Peyer's patch (tissue), 4 donors: ENCODE data around the gene PTGES3L.

Experiments used
- CTCF ChIP-seq, 6 experiments: fragments of 450-650 bp in 4 of 6; fragments of 200-600 bp in 2 of 6; sonication (generic) in 1 of 6; IDR thresholded peaks; one replicate each; pipeline ENCODE4 v1.5.1; 2017 to 2019; ENCODE audit warnings: antibody characterized with exemption in 6 of 6, mild to moderate bottlenecking in 3 of 6, moderate library complexity in 1 of 6
- POLR2A ChIP-seq, 2 donors: fragments of 450-650 bp; IDR thresholded peaks; one replicate each; pipeline ENCODE4 v1.5.1; 2017; ENCODE audit warnings: antibody characterized with exemption in 2 of 2, mild to moderate bottlenecking in 2 of 2, moderate library complexity in 2 of 2

GRCh38 chr17:42964161-42964932 is 15.5 kb downstream of the PTGES3L start, which contains the start of gene AARSD1:
- TF ChIP-seq CTCF (IDR thresholded peaks at IDR 0.05) = peak in 4 of 6 experiments; percentile 2 to 23 (median 14)
- TF ChIP-seq POLR2A (IDR thresholded peaks at IDR 0.05) = peak; percentile 43 to 64
